Measurements from ENCODE around the gene RASSF5.

DNA sequence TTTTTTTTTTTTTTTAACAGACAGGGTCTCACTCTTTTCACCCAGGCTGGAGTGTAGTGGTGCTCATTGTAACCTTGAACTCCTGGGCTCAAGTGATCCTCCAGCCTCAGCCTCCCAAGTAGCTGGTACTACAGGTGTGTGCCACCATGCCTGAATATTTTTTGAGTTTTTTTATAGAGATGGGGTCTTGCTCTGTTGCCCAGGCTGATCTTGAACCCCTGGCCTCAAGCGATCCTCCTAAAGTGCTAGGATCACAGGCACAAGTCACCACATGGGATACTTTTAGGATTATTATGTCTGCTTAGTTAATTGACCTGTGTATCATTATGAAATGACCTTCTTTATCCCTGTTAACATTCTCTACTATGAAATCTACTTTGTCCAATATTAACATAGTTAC is 38.0 kb downstream of the RASSF5 start:
- TF ChIP-seq, protein P1, sequence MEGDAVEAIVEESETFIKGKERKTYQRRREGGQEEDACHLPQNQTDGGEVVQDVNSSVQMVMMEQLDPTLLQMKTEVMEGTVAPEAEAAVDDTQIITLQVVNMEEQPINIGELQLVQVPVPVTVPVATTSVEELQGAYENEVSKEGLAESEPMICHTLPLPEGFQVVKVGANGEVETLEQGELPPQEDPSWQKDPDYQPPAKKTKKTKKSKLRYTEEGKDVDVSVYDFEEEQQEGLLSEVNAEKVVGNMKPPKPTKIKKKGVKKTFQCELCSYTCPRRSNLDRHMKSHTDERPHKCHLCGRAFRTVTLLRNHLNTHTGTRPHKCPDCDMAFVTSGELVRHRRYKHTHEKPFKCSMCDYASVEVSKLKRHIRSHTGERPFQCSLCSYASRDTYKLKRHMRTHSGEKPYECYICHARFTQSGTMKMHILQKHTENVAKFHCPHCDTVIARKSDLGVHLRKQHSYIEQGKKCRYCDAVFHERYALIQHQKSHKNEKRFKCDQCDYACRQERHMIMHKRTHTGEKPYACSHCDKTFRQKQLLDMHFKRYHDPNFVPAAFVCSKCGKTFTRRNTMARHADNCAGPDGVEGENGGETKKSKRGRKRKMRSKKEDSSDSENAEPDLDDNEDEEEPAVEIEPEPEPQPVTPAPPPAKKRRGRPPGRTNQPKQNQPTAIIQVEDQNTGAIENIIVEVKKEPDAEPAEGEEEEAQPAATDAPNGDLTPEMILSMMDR (IDR thresholded peaks at IDR 0.05): no peak
- no peak for TF ChIP-seq POLR2A (IDR thresholded peaks at IDR 0.05)
